NCI-H82 (cell line): ENCODE data around the gene UTP15.
A peak's percentile ranks its signal among the peaks of the same experiment; 100 is the strongest.

Experiments used
- DNase-seq: peaks from one replicate; lab custom pipeline; 2025; lab: John Stamatoyannopoulos, UW

The UTP15 gene

GRCh38 chr5:73564675-73565074 is 868 bp upstream of the UTP15 start:
- DNase-seq = peak; percentile 36

- peak; percentile 60 for DNase-seq
Observed at GRCh38 chr5:73565969-73566547, 515 bp downstream of the UTP15 start.

GRCh38 chr5:73582285-73583145 is 17.0 kb downstream of the UTP15 start:
- no peak for DNase-seq

- DNase-seq = no peak
Observed at GRCh38 chr5:73587923-73588322, 22.4 kb downstream of the UTP15 start.

- peak; percentile 81 for DNase-seq
Observed at GRCh38 chr5:73591102-73591695, 25.7 kb downstream of the UTP15 start.

- DNase-seq = no peak
Observed at GRCh38 chr5:73591698-73592501, 26.4 kb downstream of the UTP15 start.

- DNase-seq = no peak
Observed at GRCh38 chr5:73592551-73592950, 27.0 kb downstream of the UTP15 start.

GRCh38 chr5:73596705-73597328 is 31.3 kb downstream of the UTP15 start:
- DNase-seq = peak; percentile 89

- DNase-seq = no peak
Observed at GRCh38 chr5:73599380-73599779, 33.8 kb downstream of the UTP15 start.

- DNase-seq = no peak
Observed at GRCh38 chr5:73603998-73604397, 38.5 kb downstream of the UTP15 start.

GRCh38 chr5:73605223-73606087 is 39.9 kb downstream of the UTP15 start:
- no peak for DNase-seq

- no peak for DNase-seq
Observed at GRCh38 chr5:73606206-73606753, 40.7 kb downstream of the UTP15 start.

GRCh38 chr5:73607228-73607627 is 41.7 kb downstream of the UTP15 start:
- DNase-seq = no peak

- no peak for DNase-seq
Observed at GRCh38 chr5:73612799-73613198, 47.3 kb downstream of the UTP15 start.

GRCh38 chr5:73615085-73615484 is 49.5 kb downstream of the UTP15 start:
- DNase-seq = no peak

GRCh38 chr5:73615947-73616346 is 50.4 kb downstream of the UTP15 start:
- DNase-seq = no peak

GRCh38 chr5:73617510-73618279 is 52.2 kb downstream of the UTP15 start:
- peak; percentile 20 for DNase-seq

GRCh38 chr5:73619606-73620333 is 54.2 kb downstream of the UTP15 start:
- DNase-seq = peak; percentile 80

- DNase-seq = no peak
Observed at GRCh38 chr5:73620334-73620687, 54.8 kb downstream of the UTP15 start.
